Testis (tissue), 2 donors: ENCODE measurements around the gene IMPG2.

ENCODE experiments used
- POLR2A ChIP-seq: fragments of 450-650 bp; IDR thresholded peaks from one replicate; pipeline ENCODE4 v1.6.1; 2017; ENCODE audit warnings: antibody characterized with exemption, mild to moderate bottlenecking, moderate library complexity
- TF ChIP-seq, protein P1 (sequence below), 3 experiments: fragments of 450-650 bp in 2 of 3; fragments of 200-600 bp in 1 of 3; sonication (generic) in 1 of 3; IDR thresholded peaks; one replicate each; pipeline ENCODE4 v1.5.1; 2016 to 2019; ENCODE audit warnings: antibody characterized with exemption in 3 of 3, mild to moderate bottlenecking in 2 of 3, moderate library complexity in 1 of 3

DNA sequence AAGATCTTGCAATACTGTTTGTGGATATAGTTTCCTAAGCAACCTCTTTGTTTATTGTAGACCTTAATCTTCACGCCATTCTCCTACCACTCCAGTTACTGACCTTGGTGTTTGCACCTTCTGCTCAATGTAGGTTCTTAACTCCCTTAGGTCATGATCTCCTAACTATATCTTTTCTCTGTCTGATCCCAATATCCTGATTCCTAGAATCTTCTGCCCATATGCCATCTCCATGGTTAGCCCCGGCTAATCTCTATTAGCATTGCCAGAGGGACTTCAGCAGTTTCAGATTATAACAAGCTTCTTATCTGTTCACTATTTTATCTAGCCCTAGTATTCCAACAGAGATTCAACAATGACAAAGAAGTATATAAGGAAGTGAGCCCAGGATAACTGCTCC is 64.9 kb downstream of the IMPG2 start:
- TF ChIP-seq, protein P1, sequence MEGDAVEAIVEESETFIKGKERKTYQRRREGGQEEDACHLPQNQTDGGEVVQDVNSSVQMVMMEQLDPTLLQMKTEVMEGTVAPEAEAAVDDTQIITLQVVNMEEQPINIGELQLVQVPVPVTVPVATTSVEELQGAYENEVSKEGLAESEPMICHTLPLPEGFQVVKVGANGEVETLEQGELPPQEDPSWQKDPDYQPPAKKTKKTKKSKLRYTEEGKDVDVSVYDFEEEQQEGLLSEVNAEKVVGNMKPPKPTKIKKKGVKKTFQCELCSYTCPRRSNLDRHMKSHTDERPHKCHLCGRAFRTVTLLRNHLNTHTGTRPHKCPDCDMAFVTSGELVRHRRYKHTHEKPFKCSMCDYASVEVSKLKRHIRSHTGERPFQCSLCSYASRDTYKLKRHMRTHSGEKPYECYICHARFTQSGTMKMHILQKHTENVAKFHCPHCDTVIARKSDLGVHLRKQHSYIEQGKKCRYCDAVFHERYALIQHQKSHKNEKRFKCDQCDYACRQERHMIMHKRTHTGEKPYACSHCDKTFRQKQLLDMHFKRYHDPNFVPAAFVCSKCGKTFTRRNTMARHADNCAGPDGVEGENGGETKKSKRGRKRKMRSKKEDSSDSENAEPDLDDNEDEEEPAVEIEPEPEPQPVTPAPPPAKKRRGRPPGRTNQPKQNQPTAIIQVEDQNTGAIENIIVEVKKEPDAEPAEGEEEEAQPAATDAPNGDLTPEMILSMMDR (IDR thresholded peaks at IDR 0.05) = no peak
- no peak for TF ChIP-seq POLR2A
